Liver (tissue), 9 donors: Measurements from ENCODE around the gene MAL. TPM values are rescaled to one million over a fixed set of nuclear protein-coding genes. Genes with fewer than 3 reads are reported as not detected.

Source experiments
- DNase-seq: peaks from one replicate; pipeline ENCODE4 v3.0.0-alpha.2; 2017; ENCODE audit warnings: low spot score
- H3K27ac ChIP-seq, 2 donors: one replicate each; pipeline ENCODE4 v1.7.0; 2013; ENCODE audit warnings: inconsistent platforms in 2 of 2, low read length in 2 of 2, control low read depth in 1 of 2, low read depth in 1 of 2, mild to moderate bottlenecking in 1 of 2
- H3K27me3 ChIP-seq, 4 donors: one replicate each; pipeline versions ENCODE4 v1.6.1 to v1.7.0; 2013; ENCODE audit warnings: low read length in 3 of 4, inconsistent platforms in 1 of 4, mild to moderate bottlenecking in 1 of 4, moderate library complexity in 1 of 4; ENCODE audit not compliant: control insufficient read depth in 4 of 4, insufficient read depth in 4 of 4
- H3K36me3 ChIP-seq, 4 donors: one replicate each; pipeline versions ENCODE4 v1.6.1 to v1.7.0; 2013; ENCODE audit warnings: low read length in 3 of 4, mild to moderate bottlenecking in 3 of 4, low read depth in 1 of 4, moderate library complexity in 1 of 4; ENCODE audit not compliant: control insufficient read depth in 4 of 4, insufficient read depth in 3 of 4
- H3K4me1 ChIP-seq, 4 donors: one replicate each; pipeline versions ENCODE4 v1.6.1 to v1.7.0; 2013; ENCODE audit warnings: low read length in 3 of 4, mild to moderate bottlenecking in 3 of 4, moderate library complexity in 1 of 4; ENCODE audit not compliant: control insufficient read depth in 4 of 4, insufficient read depth in 4 of 4
- H3K4me3 ChIP-seq, 3 donors: one replicate each; pipeline versions ENCODE4 v1.6.1 to v1.7.0; 2013; ENCODE audit warnings: low read length in 3 of 3, control low read depth in 1 of 3, low read depth in 1 of 3, mild to moderate bottlenecking in 1 of 3
- H3K9ac ChIP-seq, 2 donors: one replicate each; pipeline ENCODE4 v1.7.0; 2013; ENCODE audit warnings: low read length in 2 of 2, mild to moderate bottlenecking in 2 of 2, moderate library complexity in 2 of 2, control low read depth in 1 of 2, low read depth in 1 of 2
- H3K9me3 ChIP-seq, 4 donors: one replicate each; pipeline versions ENCODE4 v1.6.1 to v1.7.0; 2013; ENCODE audit warnings: low read length in 3 of 4; ENCODE audit not compliant: control insufficient read depth in 4 of 4
- ATF3 ChIP-seq: IDR thresholded peaks from 2 replicates; pipeline ENCODE4 v1.6.1; 2016; ENCODE audit warnings: antibody characterized with exemption
- CTCF ChIP-seq: fragments of 150-350 bp; IDR thresholded peaks from 2 replicates; pipeline ENCODE4 v1.5.1; 2017; ENCODE audit warnings: improper control_type of control experiment, low read depth, low read length; ENCODE audit not compliant: missing input control
- EGR1 ChIP-seq, 2 donors: IDR thresholded peaks; 2 replicates each; pipeline ENCODE4 v1.6.1; 2016 to 2018; ENCODE audit warnings: antibody characterized with exemption in 2 of 2, low read depth in 2 of 2
- FOXA1 ChIP-seq: IDR thresholded peaks from 2 replicates; pipeline ENCODE4 v1.6.1; 2016; ENCODE audit warnings: antibody characterized with exemption
- FOXA2 ChIP-seq: IDR thresholded peaks from 2 replicates; pipeline ENCODE4 v1.6.1; 2016; ENCODE audit warnings: antibody characterized with exemption
- GABPA ChIP-seq, 2 donors: IDR thresholded peaks in 1 of 2; conservative IDR thresholded peaks in 1 of 2; 2 replicates each; pipeline ENCODE4 v1.6.1; 2016; ENCODE audit warnings: antibody characterized with exemption in 2 of 2, mild to moderate bottlenecking in 1 of 2, moderate library complexity in 1 of 2
- HNF4A ChIP-seq, 2 donors: conservative IDR thresholded peaks; 2 replicates each; pipeline ENCODE4 v1.6.1; 2016; ENCODE audit warnings: antibody characterized with exemption in 2 of 2, mild to moderate bottlenecking in 2 of 2
- HNF4G ChIP-seq: IDR thresholded peaks from 2 replicates; pipeline ENCODE4 v1.6.1; 2016; ENCODE audit warnings: antibody characterized with exemption
- JUND ChIP-seq, 2 donors: IDR thresholded peaks; 2 replicates each; pipeline ENCODE4 v1.6.1; 2016; ENCODE audit warnings: antibody characterized with exemption in 2 of 2
- MAX ChIP-seq: IDR thresholded peaks from 2 replicates; pipeline ENCODE4 v1.6.1; 2016; ENCODE audit warnings: antibody characterized with exemption
- NR2F2 ChIP-seq: IDR thresholded peaks from 2 replicates; pipeline ENCODE4 v1.6.1; 2016; ENCODE audit warnings: antibody characterized with exemption
- RAD21 ChIP-seq, 2 donors: IDR thresholded peaks; 2 replicates each; pipeline ENCODE4 v1.6.1; 2016; ENCODE audit warnings: antibody characterized with exemption in 2 of 2, mild to moderate bottlenecking in 2 of 2
- SP1 ChIP-seq: IDR thresholded peaks from 2 replicates; pipeline ENCODE4 v1.6.1; 2018; ENCODE audit warnings: antibody characterized with exemption, mild to moderate bottlenecking
- TAF1 ChIP-seq: conservative IDR thresholded peaks from 2 replicates; pipeline ENCODE4 v1.6.1; 2016; ENCODE audit warnings: antibody characterized with exemption, mild to moderate bottlenecking
- YY1 ChIP-seq: IDR thresholded peaks from 2 replicates; pipeline ENCODE4 v1.6.1; 2016; ENCODE audit warnings: antibody characterized with exemption, mild to moderate bottlenecking
- ZBTB33 ChIP-seq: IDR thresholded peaks from 2 replicates; pipeline ENCODE4 v1.6.1; 2016; ENCODE audit warnings: antibody characterized with exemption
- WGBS: extraction: QIAGEN DNeasy Blood & Tissue Kit; methylation state at CpG from one replicate; pipeline ENCODE4 v1.1.7; 2013; 5-methylcytosine and 5-hydroxymethylcytosine counted together
- polyA plus RNA-seq, 2 donors: library from polyadenylated mRNA; stranded (reverse) in 1 of 2; unstranded in 1 of 2; fragments of 200-250 nt in 1 of 2; fragments of >200 nt in 1 of 2; fragmentation: Nextera tagmentation in 1 of 2; extraction: Ambion mirVana in 1 of 2; gene quantifications; one replicate each; pipeline versions ENCODE4 v1.2.1 to v1.2.3, GENCODE V29; 2013 to 2015
- total RNA-seq, 2 donors: library from RNA; depleted of rRNA; stranded (reverse); fragments of >200 nt; gene quantifications; one replicate each; pipeline ENCODE4 v1.2.3, GENCODE V29; 2014
- TF ChIP-seq, protein P1 (sequence below): IDR thresholded peaks from 2 replicates; pipeline ENCODE4 v1.6.1; 2016; ENCODE audit warnings: antibody characterized with exemption, mild to moderate bottlenecking
- donor health status: healthy.
- donor health status: healthy.
- donor health status: healthy.
- donor health status: healthy.
- donor health status: healthy.

MAL gene
- total and polyA plus RNA-seq, 4 donors = 0.51 TPM; not detected in 3

- TF ChIP-seq MAX = no peak
- TF ChIP-seq FOXA1 = no peak
- TF ChIP-seq RAD21 (IDR thresholded peaks at IDR 0.05) = no peak
- TF ChIP-seq EGR1 (IDR thresholded peaks at IDR 0.05; ENCODE audit: low read depth in 2 of 2) = no peak
- TF ChIP-seq FOXA2 = no peak
- TF ChIP-seq, protein P1, sequence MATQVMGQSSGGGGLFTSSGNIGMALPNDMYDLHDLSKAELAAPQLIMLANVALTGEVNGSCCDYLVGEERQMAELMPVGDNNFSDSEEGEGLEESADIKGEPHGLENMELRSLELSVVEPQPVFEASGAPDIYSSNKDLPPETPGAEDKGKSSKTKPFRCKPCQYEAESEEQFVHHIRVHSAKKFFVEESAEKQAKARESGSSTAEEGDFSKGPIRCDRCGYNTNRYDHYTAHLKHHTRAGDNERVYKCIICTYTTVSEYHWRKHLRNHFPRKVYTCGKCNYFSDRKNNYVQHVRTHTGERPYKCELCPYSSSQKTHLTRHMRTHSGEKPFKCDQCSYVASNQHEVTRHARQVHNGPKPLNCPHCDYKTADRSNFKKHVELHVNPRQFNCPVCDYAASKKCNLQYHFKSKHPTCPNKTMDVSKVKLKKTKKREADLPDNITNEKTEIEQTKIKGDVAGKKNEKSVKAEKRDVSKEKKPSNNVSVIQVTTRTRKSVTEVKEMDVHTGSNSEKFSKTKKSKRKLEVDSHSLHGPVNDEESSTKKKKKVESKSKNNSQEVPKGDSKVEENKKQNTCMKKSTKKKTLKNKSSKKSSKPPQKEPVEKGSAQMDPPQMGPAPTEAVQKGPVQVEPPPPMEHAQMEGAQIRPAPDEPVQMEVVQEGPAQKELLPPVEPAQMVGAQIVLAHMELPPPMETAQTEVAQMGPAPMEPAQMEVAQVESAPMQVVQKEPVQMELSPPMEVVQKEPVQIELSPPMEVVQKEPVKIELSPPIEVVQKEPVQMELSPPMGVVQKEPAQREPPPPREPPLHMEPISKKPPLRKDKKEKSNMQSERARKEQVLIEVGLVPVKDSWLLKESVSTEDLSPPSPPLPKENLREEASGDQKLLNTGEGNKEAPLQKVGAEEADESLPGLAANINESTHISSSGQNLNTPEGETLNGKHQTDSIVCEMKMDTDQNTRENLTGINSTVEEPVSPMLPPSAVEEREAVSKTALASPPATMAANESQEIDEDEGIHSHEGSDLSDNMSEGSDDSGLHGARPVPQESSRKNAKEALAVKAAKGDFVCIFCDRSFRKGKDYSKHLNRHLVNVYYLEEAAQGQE = no peak
- no peak for TF ChIP-seq SP1
- no peak for TF ChIP-seq YY1
- no peak for TF ChIP-seq JUND (IDR thresholded peaks at IDR 0.05)
- no peak for TF ChIP-seq HNF4A (conservative IDR thresholded peaks at IDR 0.05)
- WGBS = 19% methylated on average over 11 of the region's 11 CpGs
These were observed 28.0 kb downstream of the MAL start for GRCh38 chr2:95053543-95053942.

DNA sequence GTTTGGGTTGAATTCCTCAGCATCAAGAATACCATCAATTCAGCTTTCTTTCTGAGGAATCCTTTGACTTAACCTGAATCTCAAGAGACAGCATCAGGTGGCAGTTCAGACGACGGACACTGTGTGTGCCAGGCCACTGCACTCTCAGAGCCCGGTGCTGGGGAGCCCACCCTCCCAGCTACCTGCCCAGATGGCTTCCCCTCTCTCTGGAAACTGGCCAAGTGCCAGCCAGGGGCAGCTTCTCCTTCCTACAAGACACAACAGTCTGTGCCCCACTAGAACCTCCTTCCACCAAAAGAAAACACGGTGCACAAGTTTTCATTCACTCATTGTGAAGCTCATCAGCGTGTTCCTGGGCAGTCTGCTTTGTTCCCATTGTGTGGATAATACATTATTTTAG, 28.5 kb downstream of the MAL start:
- H3K27me3 ChIP-seq = no peaks in the 10 kb centered on the region
- no peak overlapping the region for H3K9ac ChIP-seq
- no peak for DNase-seq
- H3K36me3 ChIP-seq = no peaks in the 10 kb centered on the region
- WGBS = 68% methylated on average over 5 of the region's 5 CpGs
- no peak overlapping the region for H3K4me3 ChIP-seq
- no peak overlapping the region for H3K27ac ChIP-seq
- TF ChIP-seq, protein P1 = no peak
- TF ChIP-seq GABPA (IDR thresholded peaks at IDR 0.05 in 1 of 2, conservative IDR thresholded peaks at IDR 0.05 in 1 of 2) (no peak), TAF1 (no peak), MAX (no peak), HNF4A (conservative IDR thresholded peaks at IDR 0.05) (no peak), HNF4G (no peak), SP1 (no peak), NR2F2 (no peak), RAD21 (IDR thresholded peaks at IDR 0.05) (no peak), ATF3 (no peak), FOXA2 (no peak), CTCF (no peak), ZBTB33 (no peak)
- H3K4me1 ChIP-seq = no peaks in the 10 kb centered on the region
- H3K9me3 ChIP-seq = no peaks in the 10 kb centered on the region

More at GRCh38 chr2:95053543-95053942, 28.0 kb downstream of the MAL start:
- no peaks in the 10 kb centered on the region for H3K36me3 ChIP-seq
- H3K27me3 ChIP-seq = no peaks in the 10 kb centered on the region
- no peak for DNase-seq
- H3K27ac ChIP-seq = no peak overlapping the region
- no peak overlapping the region for H3K4me3 ChIP-seq
- H3K9ac ChIP-seq = no peak overlapping the region
- no peaks in the 10 kb centered on the region for H3K4me1 ChIP-seq
- H3K9me3 ChIP-seq = no peaks in the 10 kb centered on the region
